GM12878 (cell line): ENCODE measurements around the gene MFGE8. TPM values are rescaled to one million over a fixed set of nuclear protein-coding genes. Genes with fewer than 3 reads are reported as not detected.

Source experiments
- ATAC-seq: fragments of 200-7000 bp; cut with Tn5 transposase; 3 replicates; pipeline ENCODE4 v1.9.1; 2020; ENCODE audit warnings: mild to moderate bottlenecking, moderate library complexity
- BruUV-seq: library from RNA; stranded (reverse); fragments of 400-500 nt; replicated peaks from 2 replicates; lab custom pipeline; 2021; lab: Mats Ljungman, UMichigan
- CTCF ChIA-PET: fragments of 300-600 bp; sonication (Branson Sonifier 250); formaldehyde crosslinking; extraction: SDS; loops from one replicate; lab custom pipeline; 2021; ENCODE audit warnings: inconsistent platforms; lab: Yijun Ruan, JAX
- POLR2A ChIA-PET: fragments of 350-600 bp; formaldehyde crosslinking; extraction: SDS; loops from one replicate; lab custom pipeline; 2021; ENCODE audit warnings: inconsistent platforms; lab: Charles Lee
- RAD21 ChIA-PET: fragments of 300-600 bp; sonication (Branson Sonifier 250); formaldehyde crosslinking; loops from one replicate; lab custom pipeline; 2023; ENCODE audit warnings: antibody characterized with exemption; ENCODE audit not compliant: unreplicated experiment; lab: Charles Lee
- SMC1A ChIA-PET: fragments of 300-600 bp; sonication (Branson Sonifier 250); formaldehyde crosslinking; loops from one replicate; lab custom pipeline; 2023; ENCODE audit not compliant: unreplicated experiment, uncharacterized antibody; lab: Charles Lee
- DNase-seq: peaks from one replicate; pipeline ENCODE4 v3.0.0-alpha.2; 2011; ENCODE audit warnings: low read depth, low spot score
- FAIRE-seq: peaks from 3 replicates; lab custom pipeline; 2011; peaks lifted over from hg19 to GRCh38; lab: Jason Lieb, UNC
- H2AFZ ChIP-seq: 2 replicates; pipeline ENCODE4 v1.6.0; 2011; ENCODE audit warnings: low read depth, low read length, control low read depth; ENCODE audit not compliant: control insufficient read depth
- H3K27ac ChIP-seq: 2 replicates; pipeline ENCODE4 v1.5.1; 2011; ENCODE audit warnings: control low read depth; ENCODE audit not compliant: control insufficient read depth, insufficient read depth
- H3K27me3 ChIP-seq, 2 experiments: replicated peaks in 1 of 2; 2 replicates each; pipeline versions ENCODE4 v1.6.0 to v1.6.1; 2011; ENCODE audit warnings: low read length in 1 of 2; ENCODE audit not compliant: control insufficient read depth in 2 of 2, insufficient read depth in 2 of 2
- H3K36me3 ChIP-seq, 2 experiments: 2 replicates each; pipeline ENCODE4 v1.5.1; 2011; ENCODE audit warnings: low read length in 1 of 2; ENCODE audit not compliant: control insufficient read depth in 2 of 2, insufficient read depth in 2 of 2
- H3K4me1 ChIP-seq: 2 replicates; pipeline ENCODE4 v1.6.1; 2011; ENCODE audit warnings: mild to moderate bottlenecking, low read length, moderate library complexity, mixed read lengths; ENCODE audit not compliant: control insufficient read depth, insufficient read depth
- H3K4me2 ChIP-seq: 2 replicates; pipeline ENCODE4 v1.6.0; 2011; ENCODE audit warnings: control low read depth; ENCODE audit not compliant: control insufficient read depth, insufficient read depth
- H3K4me3 ChIP-seq: fragments of 200-600 bp; sonication (generic); 2 replicates; pipeline ENCODE4 v1.5.1; 2016
- H3K79me2 ChIP-seq: 2 replicates; pipeline ENCODE4 v1.6.0; 2011; ENCODE audit warnings: low read length; ENCODE audit not compliant: control insufficient read depth, insufficient read depth
- H3K9ac ChIP-seq: 2 replicates; pipeline ENCODE4 v1.8.0; 2011; ENCODE audit warnings: low read length, control low read depth, mixed read lengths; ENCODE audit not compliant: control insufficient read depth, insufficient read depth
- H3K9me3 ChIP-seq: replicated peaks from 3 replicates; pipeline ENCODE4 v1.5.1; 2011; ENCODE audit warnings: mild to moderate bottlenecking, low read length; ENCODE audit not compliant: control insufficient read depth, insufficient read depth
- H4K20me1 ChIP-seq: 2 replicates; pipeline ENCODE4 v1.6.0; 2011; ENCODE audit not compliant: control insufficient read depth, insufficient read depth
- CREM ChIP-seq: IDR thresholded peaks from 2 replicates; pipeline ENCODE4 v1.6.1; 2014; ENCODE audit warnings: antibody characterized with exemption, low read depth
- FOXM1 ChIP-seq: IDR thresholded peaks from 2 replicates; pipeline ENCODE4 v1.6.1; 2012; ENCODE audit warnings: low read depth, mild to moderate bottlenecking, inconsistent platforms, low read length, moderate library complexity
- MYB ChIP-seq: fragments of 150-350 bp; IDR thresholded peaks from 2 replicates; pipeline ENCODE4 v1.6.1; 2014; ENCODE audit warnings: mild to moderate bottlenecking, low read depth, low read length, borderline replicate concordance
- PKNOX1 ChIP-seq: fragments of 450-650 bp; IDR thresholded peaks from 2 replicates; pipeline ENCODE4 v1.6.1; 2016; ENCODE audit warnings: mild to moderate bottlenecking
- REST ChIP-seq: IDR thresholded peaks from 2 replicates; pipeline ENCODE4 v1.6.1; 2012; ENCODE audit warnings: mild to moderate bottlenecking, low read depth, low read length
- SIX5 ChIP-seq: IDR thresholded peaks from 2 replicates; pipeline ENCODE4 v1.6.1; 2011; ENCODE audit warnings: mild to moderate bottlenecking, low read depth, low read length, moderate library complexity; ENCODE audit not compliant: severe bottlenecking
- TCF3 ChIP-seq: IDR thresholded peaks from 2 replicates; pipeline ENCODE4 v1.6.1; 2012; ENCODE audit warnings: low read depth, mild to moderate bottlenecking, low read length, borderline replicate concordance; ENCODE audit not compliant: insufficient read depth
- ZBTB4 ChIP-seq: fragments of 450-650 bp; formaldehyde crosslinking; IDR thresholded peaks from 2 replicates; pipeline ENCODE4 v1.4.0; 2022; ENCODE audit warnings: mild to moderate bottlenecking, moderate library complexity
- ZNF207 ChIP-seq: fragments of 450-650 bp; IDR thresholded peaks from 2 replicates; pipeline ENCODE4 v1.6.1; 2014; ENCODE audit warnings: antibody characterized with exemption, mild to moderate bottlenecking, borderline replicate concordance
- WGBS: methylation state at CpG from one replicate; pipeline ENCODE4 v1.1.6; 2016; ENCODE audit warnings: low lambda C conversion rate; ENCODE audit not compliant: insufficient replicate concordance, insufficient coverage; ENCODE audit errors: missing lambda C conversion rate; 5-methylcytosine and 5-hydroxymethylcytosine counted together
- in situ Hi-C: fragments of 300-500 bp; cut with MboI; formaldehyde crosslinking; loops from 9 replicates; pipeline ENCODE4 v1.14.3; 2018; ENCODE audit warnings: mixed read lengths
- intact Hi-C: fragments of 100-400 bp; cut with micrococcal nuclease; formaldehyde crosslinking; loops from one replicate; pipeline ENCODE4 v1.14.2; 2022; ENCODE audit not compliant: unreplicated experiment
- polyA plus RNA-seq, 11 experiments: library from polyadenylated mRNA; depleted of rRNA in 4 of 11; unstranded in 6 of 11; stranded (reverse) in 5 of 11; fragments of >200 nt; fragmentation: Nextera tagmentation in 4 of 11; fragmentation: Illumina TruSeq in 1 of 11; extraction: Ambion mirVana in 4 of 11; extraction: Trizol in 1 of 11; gene quantifications; 1 replicate in 1 of 11; 2 replicates in 10 of 11; pipeline versions ENCODE4 v1.2.1 to v1.2.3, GENCODE V29; 2011 to 2016; ENCODE audit warnings: inconsistent platforms in 2 of 11, missing spikeins in 2 of 11, low read depth in 1 of 11
- total RNA-seq, 4 experiments: library from RNA; depleted of rRNA in 3 of 4; stranded (reverse); fragments of >200 nt in 3 of 4; fragmentation: Illumina TruSeq in 1 of 4; extraction: Trizol in 1 of 4; gene quantifications; 2 replicates each; pipeline versions ENCODE4 v1.2.1 to v1.2.3, GENCODE V29; 2013 to 2021

The MFGE8 gene
- total and polyA plus RNA-seq, 10 of the 15 experiments (the other 5 are each of a cell fraction or from before 2014, with no cell fraction given) = 0.81 to 5.9 (median 1.0) TPM; not detected in 2

- Histone ChIP-seq H2AFZ (no peak overlapping the region), H3K79me2 (no peaks in the 10 kb centered on the region), H4K20me1 (no peaks in the 10 kb centered on the region), H3K36me3 (no peaks in the 10 kb centered on the region), H3K4me3 (no peak overlapping the region), H3K9ac (no peak overlapping the region), H3K4me1 (no peaks in the 10 kb centered on the region), H3K9me3 (no peaks in the 10 kb centered on the region), H3K27me3 (no peaks in the 10 kb centered on the region), H3K27ac (no peak overlapping the region), H3K4me2 (no peak overlapping the region)
- WGBS = 53% methylated on average over 18 of the region's 18 CpGs
- TF ChIP-seq MYB = no peak
- TF ChIP-seq PKNOX1 = no peak
- no peak for TF ChIP-seq CREM
- no peak for TF ChIP-seq ZNF207
- no peak for TF ChIP-seq SIX5
- no peak for TF ChIP-seq REST
- no peak for TF ChIP-seq TCF3
- TF ChIP-seq FOXM1 = no peak
- TF ChIP-seq ZBTB4 (CRISPR knock-in tag) = no peak
- no peak for DNase-seq
- ChIA-PET CTCF (no interaction called here), POLR2A (no interaction called here), RAD21 (no interaction called here), SMC1A (no interaction called here)
- in situ Hi-C loops = no loop called here
- no TSS peak for BruUV-seq
- no peak for ATAC-seq
- intact Hi-C loops = no loop called here
- FAIRE-seq = no peak
Measured at GRCh38 chr15:88887068-88887580, 26.1 kb downstream of the MFGE8 start.
